Measurements from ENCODE around the gene RHBDF2. TPM values are rescaled to one million over a fixed set of nuclear protein-coding genes. Genes with fewer than 3 reads are reported as not detected.

Gene RHBDF2
- total RNA-seq, 1 experiment from 2014 or later = 33.0 TPM

DNA sequence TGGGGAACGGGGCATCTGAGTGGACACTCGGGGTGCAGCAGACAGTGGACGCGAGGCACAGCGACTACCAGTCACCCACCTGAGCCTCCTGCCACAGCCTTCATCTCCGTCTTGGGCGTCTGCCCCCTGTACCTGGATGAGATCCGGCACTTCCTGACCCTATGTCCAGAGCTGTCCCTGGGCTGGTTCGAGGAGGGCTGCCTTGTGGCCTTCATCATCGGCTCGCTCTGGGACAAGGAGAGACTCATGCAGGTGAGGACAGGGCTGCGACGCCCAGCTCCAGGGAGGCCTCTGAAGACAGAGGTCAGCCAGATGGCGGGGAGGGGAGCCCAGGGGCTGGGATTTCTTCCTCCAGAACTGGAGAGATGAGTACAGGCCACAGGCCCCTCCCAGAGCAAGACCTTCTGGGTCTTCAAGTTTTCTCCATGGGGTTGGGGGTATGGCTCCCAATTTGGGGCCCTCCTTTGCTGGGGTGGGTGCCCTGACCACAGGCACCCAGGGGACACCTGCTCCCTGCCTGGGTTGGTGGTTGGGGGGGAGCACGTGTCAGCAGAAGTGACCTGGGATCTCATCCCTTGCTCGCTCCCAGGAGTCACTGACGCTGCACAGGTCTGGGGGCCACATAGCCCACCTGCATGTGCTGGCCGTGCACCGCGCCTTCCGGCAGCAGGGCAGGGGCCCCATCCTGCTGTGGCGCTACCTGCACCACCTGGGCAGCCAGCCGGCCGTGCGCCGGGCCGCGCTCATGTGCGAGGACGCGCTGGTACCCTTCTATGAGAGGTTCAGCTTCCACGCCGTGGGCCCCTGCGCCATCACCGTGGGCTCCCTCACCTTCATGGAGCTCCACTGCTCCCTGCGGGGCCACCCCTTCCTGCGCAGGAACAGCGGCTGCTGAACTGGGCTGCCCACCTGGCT lies 31.9 kb downstream of the RHBDF2 start:
- Mint-ChIP-seq H3K27ac (no peak overlapping the region), H3K4me3 (no peak overlapping the region), H3K36me3 (peaks cover 4% of the 10 kb centered on the region; the same call in 1 of the 2 replicates), H3K9me3 (no peaks in the 10 kb centered on the region), H3K4me1 (peaks cover 8% of the 10 kb centered on the region), H3K27me3 (ENCODE audit: low read depth) (no peaks in the 10 kb centered on the region)
- CTCF ChIA-PET = interaction anchor here (0.7 to 3.6 kb wide), 2 partner anchors 11 to 38 kb away, joined by 3 to 33 read pairs; no protein-coding TSS in a partner anchor
- ATAC-seq (no peak), DNase-seq (ENCODE audit: low spot score) (no peak)
- POLR2A ChIA-PET = no interaction called here
- TF ChIP-seq, protein P1, sequence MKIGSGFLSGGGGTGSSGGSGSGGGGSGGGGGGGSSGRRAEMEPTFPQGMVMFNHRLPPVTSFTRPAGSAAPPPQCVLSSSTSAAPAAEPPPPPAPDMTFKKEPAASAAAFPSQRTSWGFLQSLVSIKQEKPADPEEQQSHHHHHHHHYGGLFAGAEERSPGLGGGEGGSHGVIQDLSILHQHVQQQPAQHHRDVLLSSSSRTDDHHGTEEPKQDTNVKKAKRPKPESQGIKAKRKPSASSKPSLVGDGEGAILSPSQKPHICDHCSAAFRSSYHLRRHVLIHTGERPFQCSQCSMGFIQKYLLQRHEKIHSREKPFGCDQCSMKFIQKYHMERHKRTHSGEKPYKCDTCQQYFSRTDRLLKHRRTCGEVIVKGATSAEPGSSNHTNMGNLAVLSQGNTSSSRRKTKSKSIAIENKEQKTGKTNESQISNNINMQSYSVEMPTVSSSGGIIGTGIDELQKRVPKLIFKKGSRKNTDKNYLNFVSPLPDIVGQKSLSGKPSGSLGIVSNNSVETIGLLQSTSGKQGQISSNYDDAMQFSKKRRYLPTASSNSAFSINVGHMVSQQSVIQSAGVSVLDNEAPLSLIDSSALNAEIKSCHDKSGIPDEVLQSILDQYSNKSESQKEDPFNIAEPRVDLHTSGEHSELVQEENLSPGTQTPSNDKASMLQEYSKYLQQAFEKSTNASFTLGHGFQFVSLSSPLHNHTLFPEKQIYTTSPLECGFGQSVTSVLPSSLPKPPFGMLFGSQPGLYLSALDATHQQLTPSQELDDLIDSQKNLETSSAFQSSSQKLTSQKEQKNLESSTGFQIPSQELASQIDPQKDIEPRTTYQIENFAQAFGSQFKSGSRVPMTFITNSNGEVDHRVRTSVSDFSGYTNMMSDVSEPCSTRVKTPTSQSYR (CRISPR knock-in tag; IDR thresholded peaks at IDR 0.05) = no peak
- TF ChIP-seq TCF7 (CRISPR knock-in tag; IDR thresholded peaks at IDR 0.05; ENCODE audit: low read depth) = no peak
- TF ChIP-seq, protein P2, sequence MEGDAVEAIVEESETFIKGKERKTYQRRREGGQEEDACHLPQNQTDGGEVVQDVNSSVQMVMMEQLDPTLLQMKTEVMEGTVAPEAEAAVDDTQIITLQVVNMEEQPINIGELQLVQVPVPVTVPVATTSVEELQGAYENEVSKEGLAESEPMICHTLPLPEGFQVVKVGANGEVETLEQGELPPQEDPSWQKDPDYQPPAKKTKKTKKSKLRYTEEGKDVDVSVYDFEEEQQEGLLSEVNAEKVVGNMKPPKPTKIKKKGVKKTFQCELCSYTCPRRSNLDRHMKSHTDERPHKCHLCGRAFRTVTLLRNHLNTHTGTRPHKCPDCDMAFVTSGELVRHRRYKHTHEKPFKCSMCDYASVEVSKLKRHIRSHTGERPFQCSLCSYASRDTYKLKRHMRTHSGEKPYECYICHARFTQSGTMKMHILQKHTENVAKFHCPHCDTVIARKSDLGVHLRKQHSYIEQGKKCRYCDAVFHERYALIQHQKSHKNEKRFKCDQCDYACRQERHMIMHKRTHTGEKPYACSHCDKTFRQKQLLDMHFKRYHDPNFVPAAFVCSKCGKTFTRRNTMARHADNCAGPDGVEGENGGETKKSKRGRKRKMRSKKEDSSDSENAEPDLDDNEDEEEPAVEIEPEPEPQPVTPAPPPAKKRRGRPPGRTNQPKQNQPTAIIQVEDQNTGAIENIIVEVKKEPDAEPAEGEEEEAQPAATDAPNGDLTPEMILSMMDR (IDR thresholded peaks at IDR 0.05) = no peak
- no peak for TF ChIP-seq ZNF219 (CRISPR knock-in tag; IDR thresholded peaks at IDR 0.05; ENCODE audit: borderline replicate concordance)
- TF ChIP-seq ZNF232 (CRISPR knock-in tag; IDR thresholded peaks at IDR 0.05) = no peak
- TF ChIP-seq, protein P3, sequence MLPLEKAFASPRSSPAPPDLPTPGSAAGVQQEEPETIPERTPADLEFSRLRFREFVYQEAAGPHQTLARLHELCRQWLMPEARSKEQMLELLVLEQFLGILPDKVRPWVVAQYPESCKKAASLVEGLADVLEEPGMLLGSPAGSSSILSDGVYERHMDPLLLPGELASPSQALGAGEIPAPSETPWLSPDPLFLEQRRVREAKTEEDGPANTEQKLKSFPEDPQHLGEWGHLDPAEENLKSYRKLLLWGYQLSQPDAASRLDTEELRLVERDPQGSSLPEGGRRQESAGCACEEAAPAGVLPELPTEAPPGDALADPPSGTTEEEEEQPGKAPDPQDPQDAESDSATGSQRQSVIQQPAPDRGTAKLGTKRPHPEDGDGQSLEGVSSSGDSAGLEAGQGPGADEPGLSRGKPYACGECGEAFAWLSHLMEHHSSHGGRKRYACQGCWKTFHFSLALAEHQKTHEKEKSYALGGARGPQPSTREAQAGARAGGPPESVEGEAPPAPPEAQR (CRISPR knock-in tag; IDR thresholded peaks at IDR 0.05) = no peak
- TF ChIP-seq, protein P4, sequence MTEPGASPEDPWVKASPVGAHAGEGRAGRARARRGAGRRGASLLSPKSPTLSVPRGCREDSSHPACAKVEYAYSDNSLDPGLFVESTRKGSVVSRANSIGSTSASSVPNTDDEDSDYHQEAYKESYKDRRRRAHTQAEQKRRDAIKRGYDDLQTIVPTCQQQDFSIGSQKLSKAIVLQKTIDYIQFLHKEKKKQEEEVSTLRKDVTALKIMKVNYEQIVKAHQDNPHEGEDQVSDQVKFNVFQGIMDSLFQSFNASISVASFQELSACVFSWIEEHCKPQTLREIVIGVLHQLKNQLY (CRISPR knock-in tag; IDR thresholded peaks at IDR 0.05) = no peak
- no peak for TF ChIP-seq IRF2 (CRISPR knock-in tag; IDR thresholded peaks at IDR 0.05; ENCODE audit: borderline replicate concordance, low read depth)
- TF ChIP-seq, protein P5, sequence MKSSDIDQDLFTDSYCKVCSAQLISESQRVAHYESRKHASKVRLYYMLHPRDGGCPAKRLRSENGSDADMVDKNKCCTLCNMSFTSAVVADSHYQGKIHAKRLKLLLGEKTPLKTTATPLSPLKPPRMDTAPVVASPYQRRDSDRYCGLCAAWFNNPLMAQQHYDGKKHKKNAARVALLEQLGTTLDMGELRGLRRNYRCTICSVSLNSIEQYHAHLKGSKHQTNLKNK (CRISPR knock-in tag; IDR thresholded peaks at IDR 0.05) = no peak
- TF ChIP-seq, protein P6, sequence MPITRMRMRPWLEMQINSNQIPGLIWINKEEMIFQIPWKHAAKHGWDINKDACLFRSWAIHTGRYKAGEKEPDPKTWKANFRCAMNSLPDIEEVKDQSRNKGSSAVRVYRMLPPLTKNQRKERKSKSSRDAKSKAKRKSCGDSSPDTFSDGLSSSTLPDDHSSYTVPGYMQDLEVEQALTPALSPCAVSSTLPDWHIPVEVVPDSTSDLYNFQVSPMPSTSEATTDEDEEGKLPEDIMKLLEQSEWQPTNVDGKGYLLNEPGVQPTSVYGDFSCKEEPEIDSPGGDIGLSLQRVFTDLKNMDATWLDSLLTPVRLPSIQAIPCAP (CRISPR knock-in tag; IDR thresholded peaks at IDR 0.05) = no peak

DNA sequence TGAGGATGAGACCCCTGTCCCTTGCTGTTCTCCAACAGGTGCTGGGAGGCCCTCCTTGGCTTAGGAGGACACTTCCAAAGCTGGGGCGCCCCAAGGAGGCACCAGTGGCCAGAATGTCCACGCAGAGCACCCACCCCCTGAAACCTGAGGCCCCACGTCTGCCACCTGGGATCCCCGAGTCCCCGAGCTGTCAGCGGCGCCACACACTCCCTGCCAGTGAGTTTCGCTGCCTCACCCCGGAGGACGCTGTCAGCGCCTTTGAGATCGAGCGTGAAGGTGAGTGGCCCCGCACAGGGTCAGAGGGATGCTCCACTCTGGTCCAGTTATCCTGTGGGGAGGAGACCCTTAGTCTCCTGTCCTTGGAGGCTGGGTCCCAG lies 32.6 kb downstream of the RHBDF2 start:
- Mint-ChIP-seq H3K9me3 (no peaks in the 10 kb centered on the region), H3K36me3 (peaks cover 4% of the 10 kb centered on the region; the same call in 1 of the 2 replicates), H3K27me3 (ENCODE audit: low read depth) (no peaks in the 10 kb centered on the region), H3K27ac (no peak overlapping the region), H3K4me1 (peaks cover 8% of the 10 kb centered on the region), H3K4me3 (no peak overlapping the region)
- POLR2A ChIA-PET = no interaction called here
- CTCF ChIA-PET = interaction anchor here (1.3 to 3.6 kb wide), 3 partner anchors 38 to 72 kb away, joined by 4 to 33 read pairs (median 5); no protein-coding TSS in a partner anchor
- DNase-seq (ENCODE audit: low spot score) (no peak), ATAC-seq (no peak)
- TF ChIP-seq MXD4 (CRISPR knock-in tag; IDR thresholded peaks at IDR 0.05; ENCODE audit: borderline replicate concordance) = no peak
- TF ChIP-seq ZNF416 (CRISPR knock-in tag; IDR thresholded peaks at IDR 0.05) = no peak
- TF ChIP-seq NFATC4 (CRISPR knock-in tag; IDR thresholded peaks at IDR 0.05) = no peak
- TF ChIP-seq SP1 (CRISPR knock-in tag; conservative IDR thresholded peaks at IDR 0.05) = no peak
- no peak for TF ChIP-seq MYBL2 (CRISPR knock-in tag; IDR thresholded peaks at IDR 0.05)
- no peak for TF ChIP-seq EMX1 (CRISPR knock-in tag; IDR thresholded peaks at IDR 0.05)
- no peak for TF ChIP-seq JUN (CRISPR knock-in tag; IDR thresholded peaks at IDR 0.05)
- no peak for TF ChIP-seq OVOL2 (CRISPR knock-in tag; IDR thresholded peaks at IDR 0.05; ENCODE audit: borderline replicate concordance)
- TF ChIP-seq ZNF138 (CRISPR knock-in tag; conservative IDR thresholded peaks at IDR 0.05) = no peak
- TF ChIP-seq, protein P7, sequence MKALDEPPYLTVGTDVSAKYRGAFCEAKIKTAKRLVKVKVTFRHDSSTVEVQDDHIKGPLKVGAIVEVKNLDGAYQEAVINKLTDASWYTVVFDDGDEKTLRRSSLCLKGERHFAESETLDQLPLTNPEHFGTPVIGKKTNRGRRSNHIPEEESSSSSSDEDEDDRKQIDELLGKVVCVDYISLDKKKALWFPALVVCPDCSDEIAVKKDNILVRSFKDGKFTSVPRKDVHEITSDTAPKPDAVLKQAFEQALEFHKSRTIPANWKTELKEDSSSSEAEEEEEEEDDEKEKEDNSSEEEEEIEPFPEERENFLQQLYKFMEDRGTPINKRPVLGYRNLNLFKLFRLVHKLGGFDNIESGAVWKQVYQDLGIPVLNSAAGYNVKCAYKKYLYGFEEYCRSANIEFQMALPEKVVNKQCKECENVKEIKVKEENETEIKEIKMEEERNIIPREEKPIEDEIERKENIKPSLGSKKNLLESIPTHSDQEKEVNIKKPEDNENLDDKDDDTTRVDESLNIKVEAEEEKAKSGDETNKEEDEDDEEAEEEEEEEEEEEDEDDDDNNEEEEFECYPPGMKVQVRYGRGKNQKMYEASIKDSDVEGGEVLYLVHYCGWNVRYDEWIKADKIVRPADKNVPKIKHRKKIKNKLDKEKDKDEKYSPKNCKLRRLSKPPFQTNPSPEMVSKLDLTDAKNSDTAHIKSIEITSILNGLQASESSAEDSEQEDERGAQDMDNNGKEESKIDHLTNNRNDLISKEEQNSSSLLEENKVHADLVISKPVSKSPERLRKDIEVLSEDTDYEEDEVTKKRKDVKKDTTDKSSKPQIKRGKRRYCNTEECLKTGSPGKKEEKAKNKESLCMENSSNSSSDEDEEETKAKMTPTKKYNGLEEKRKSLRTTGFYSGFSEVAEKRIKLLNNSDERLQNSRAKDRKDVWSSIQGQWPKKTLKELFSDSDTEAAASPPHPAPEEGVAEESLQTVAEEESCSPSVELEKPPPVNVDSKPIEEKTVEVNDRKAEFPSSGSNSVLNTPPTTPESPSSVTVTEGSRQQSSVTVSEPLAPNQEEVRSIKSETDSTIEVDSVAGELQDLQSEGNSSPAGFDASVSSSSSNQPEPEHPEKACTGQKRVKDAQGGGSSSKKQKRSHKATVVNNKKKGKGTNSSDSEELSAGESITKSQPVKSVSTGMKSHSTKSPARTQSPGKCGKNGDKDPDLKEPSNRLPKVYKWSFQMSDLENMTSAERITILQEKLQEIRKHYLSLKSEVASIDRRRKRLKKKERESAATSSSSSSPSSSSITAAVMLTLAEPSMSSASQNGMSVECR (CRISPR knock-in tag; IDR thresholded peaks at IDR 0.05; ENCODE audit: borderline replicate concordance) = no peak
- TF ChIP-seq ZNF121 (CRISPR knock-in tag; IDR thresholded peaks at IDR 0.05) = no peak
- no peak for TF ChIP-seq ELF4 (CRISPR knock-in tag; IDR thresholded peaks at IDR 0.05; ENCODE audit: low read depth)

Measured in WTC11 (cell line).